Heart right ventricle (tissue), 16 donors: ENCODE measurements around the gene RPS6KC1. TPM values are rescaled to one million over a fixed set of nuclear protein-coding genes. Genes with fewer than 3 reads are reported as not detected.

ENCODE experiments used
- ATAC-seq, 8 donors: fragments of 200-7000 bp; cut with Tn5 transposase; one replicate each; pipeline ENCODE4 v1.9.1; 2020; ENCODE audit warnings: mild to moderate bottlenecking in 8 of 8, moderate library complexity in 8 of 8, moderate number of reproducible peaks in 1 of 8
- DNase-seq, 2 donors: peaks; one replicate each; pipeline ENCODE4 v3.0.0-alpha.2; 2020
- H3K27ac ChIP-seq, 10 donors: fragments of 200-600 bp; sonication (generic) in 2 of 10; one replicate each; pipeline versions ENCODE4 v1.5.0 to v1.8.0; 2020 to 2022; ENCODE audit warnings: mild to moderate bottlenecking in 3 of 10
- H3K27me3 ChIP-seq, 7 donors: fragments of 200-600 bp; one replicate each; pipeline ENCODE4 v1.8.0; 2021 to 2022; ENCODE audit warnings: mild to moderate bottlenecking in 2 of 7
- H3K36me3 ChIP-seq, 9 donors: fragments of 200-600 bp; sonication (generic) in 1 of 9; one replicate each; pipeline versions ENCODE4 v1.5.0 to v1.8.0; 2020 to 2022; ENCODE audit warnings: mild to moderate bottlenecking in 2 of 9
- H3K4me1 ChIP-seq, 9 donors: fragments of 200-600 bp; sonication (generic) in 1 of 9; one replicate each; pipeline versions ENCODE4 v1.5.0 to v1.8.0; 2020 to 2022; ENCODE audit warnings: mild to moderate bottlenecking in 4 of 9
- H3K4me3 ChIP-seq, 10 donors: fragments of 200-600 bp; sonication (generic) in 2 of 10; one replicate each; pipeline versions ENCODE4 v1.5.0 to v1.8.0; 2020 to 2022; ENCODE audit warnings: mild to moderate bottlenecking in 7 of 10, moderate library complexity in 2 of 10
- H3K9me3 ChIP-seq, 11 donors: fragments of 200-600 bp in 10 of 11; sonication (generic) in 2 of 11; one replicate each; pipeline versions ENCODE4 v1.5.0 to v1.8.0; 2013 to 2022; ENCODE audit warnings: mild to moderate bottlenecking in 2 of 11, control low read depth in 1 of 11, moderate library complexity in 1 of 11
- CTCF ChIP-seq, 9 donors: fragments of 200-600 bp; sonication (generic) in 2 of 9; IDR thresholded peaks; one replicate each; pipeline versions ENCODE4 v1.5.0 to v1.8.0; 2021 to 2022; ENCODE audit warnings: antibody characterized with exemption in 9 of 9, mild to moderate bottlenecking in 5 of 9, moderate library complexity in 1 of 9
- WGBS, 2 donors: extraction: QIAGEN DNeasy Blood & Tissue Kit; methylation state at CpG; one replicate each; pipeline ENCODE4 v1.1.7; 2013; ENCODE audit warnings: inconsistent platforms in 1 of 2; 5-methylcytosine and 5-hydroxymethylcytosine counted together
- intact Hi-C, 10 donors: fragments of 100-400 bp; cut with DNase I; formaldehyde crosslinking; loops; one replicate each; pipeline versions ENCODE4 v1.11.1 to v1.14.2; 2022
- polyA plus RNA-seq, 2 donors: library from polyadenylated mRNA; stranded (reverse); fragments of 200-250 nt; gene quantifications; one replicate each; pipeline ENCODE4 v1.2.3, GENCODE V29; 2013
- total RNA-seq, 10 donors: library from RNA; stranded (reverse); fragmentation: NEBNext Ultra II Directional in 3 of 10; extraction: Animal tissue kit (Norgen Biotek cat#: 25700) in 3 of 10; gene quantifications; one replicate each; pipeline versions ENCODE4 v1.2.1 to v1.2.4, GENCODE V29; 2021 to 2023
- donor health status: Arrhythmogenic right ventricular cardiomyopathy.
- donor health status: ischemic (EF 13 %, LVEDD 7.1; RV severe dilation, severe dysfunction).
- donor health status: healthy with polysubstance abuse.
- donor health status: DM: no; HTN: yes; CAD: no.
- donor health status: DM: no; HTN: no; CAD: no.
- donor health status: ischemic (EF 25% LVEDD 6.9; RV normal size, moderate dysfunction).
- donor health status: ischemic (EF 25% LVEDD 5.7; RV mildly dilated, moderate dysfunction).
- donor health status: healthy.
- donor health status: DM: yes; HTN: yes; CAD: no.
- donor health status: Ischemic cardiomyopathy.
- donor health status: ischemic (EF 35%, LVEDD 5.7; RV mildly dilated, moderate dysfunction).
- donor health status: nonischemic (EF 11% LVEDD 7.7; RV severe dilation, severe dysfunction).
- donor health status: DM: yes; HTN: yes; CAD: no.
- donor health status: PGD.
- donor health status: ischemic (EF 29% LVEDD 5.4; RV normal size, mild dysfunction).
- donor health status: nonischemic (EF 23%, LVEDD 6.1; RV moderate dilation, normal function).

The RPS6KC1 gene
- total and polyA plus RNA-seq, 12 donors: 3.8 to 13.8 (median 10.3) TPM

GRCh38 chr1:213014642-213015041 lies 36.4 kb upstream of the RPS6KC1 start:
- 15 to 19% methylated on average over 7 of the region's 7 CpGs for WGBS, 2 donors
- peak overlapping the region; percentile 84 to 96 (median 94) for H3K27ac ChIP-seq
- no peak for TF ChIP-seq CTCF (IDR thresholded peaks at IDR 0.05)
- ATAC-seq (no peak), DNase-seq (no peak)
- H3K9me3 ChIP-seq: no peaks in the 10 kb centered on the region
- peaks cover 0 to 34% (median 0%) of the 10 kb centered on the region in 9 donors for H3K36me3 ChIP-seq
- peaks cover 0 to 22% (median 17%) of the 10 kb centered on the region in 9 donors for H3K4me1 ChIP-seq
- peak overlapping the region; percentile 72 to 96 (median 88) for H3K4me3 ChIP-seq
- no peaks in the 10 kb centered on the region for H3K27me3 ChIP-seq
- intact Hi-C loops: loop anchor here in 1 of 10 donors (2.0 kb wide), 1 partner anchor 36 kb away; the partner anchor contains the start of gene RPS6KC1

- H3K27ac ChIP-seq: peak within 1 kb of the TSS; percentile 84 to 96 (median 94)
- intact Hi-C loops: loop anchor here in 1 of 10 donors (2.0 kb wide), 1 partner anchor 35 kb away; the partner anchor contains the start of gene RPS6KC1
- peak; percentile 97 to 99 (median 99) for ATAC-seq
- H3K27me3 ChIP-seq: no peaks in the 10 kb centered on the region
- WGBS, 2 donors: 0 to 1% methylated on average over 62 to 66 of the region's 66 CpGs
- peaks cover 0 to 30% (median 0%) of the 10 kb centered on the region in 9 donors for H3K36me3 ChIP-seq
- no peak for TF ChIP-seq CTCF (IDR thresholded peaks at IDR 0.05)
- H3K9me3 ChIP-seq: no peaks in the 10 kb centered on the region
- peak; percentile 96 to 97 for DNase-seq
- H3K4me3 ChIP-seq: peak within 1 kb of the TSS; percentile 72 to 96 (median 88)
- H3K4me1 ChIP-seq: peaks cover 0 to 22% (median 17%) of the 10 kb centered on the region in 9 donors
Observed at GRCh38 chr1:213015099-213016050, 35.7 kb upstream of the RPS6KC1 start, which contains the start of gene ANGEL2. Gene ANGEL2, minus strand, starts transcription at chr1:213015867. Its CDS starts 196 bp downstream, at chr1:213015671.

GRCh38 chr1:213017447-213018273 lies 33.4 kb upstream of the RPS6KC1 start:
- ATAC-seq (no peak), DNase-seq (no peak)
- Histone ChIP-seq H3K27me3 (peaks cover 0 to 4% (median 2%) of the 10 kb centered on the region in 7 donors), H3K27ac (no peak overlapping the region), H3K4me1 (peaks cover 0 to 22% (median 17%) of the 10 kb centered on the region in 9 donors), H3K9me3 (no peaks in the 10 kb centered on the region), H3K36me3 (peaks cover 0 to 7% (median 0%) of the 10 kb centered on the region in 9 donors), H3K4me3 (no peak overlapping the region)
- no peak for TF ChIP-seq CTCF (IDR thresholded peaks at IDR 0.05)
- intact Hi-C loops: no loop called here
- WGBS, 2 donors: 95 to 98% methylated on average over 9 of the region's 9 CpGs

GRCh38 chr1:213019450-213019849 lies 31.6 kb upstream of the RPS6KC1 start:
- no peak for TF ChIP-seq CTCF (IDR thresholded peaks at IDR 0.05)
- DNase-seq (no peak), ATAC-seq (no peak)
- no peaks in the 10 kb centered on the region for H3K9me3 ChIP-seq
- H3K27ac ChIP-seq: no peak overlapping the region
- no peak overlapping the region for H3K4me3 ChIP-seq
- H3K36me3 ChIP-seq: no peaks in the 10 kb centered on the region
- WGBS, 2 donors: 91% methylated on average over 4 of the region's 4 CpGs
- intact Hi-C loops: no loop called here
- H3K27me3 ChIP-seq: peaks cover 0 to 20% (median 10%) of the 10 kb centered on the region in 7 donors
- H3K4me1 ChIP-seq: peaks cover 0 to 11% (median 6%) of the 10 kb centered on the region in 9 donors
